ENCODE measurements around the gene CELA3A. TPM values are rescaled to one million over a fixed set of nuclear protein-coding genes. Genes with fewer than 3 reads are reported as not detected.
"Not testable (repeated sequence)": the region's sequence is repeated elsewhere in the genome, so short reads cannot be mapped to it uniquely, and the experiment has no call there.

CELA3A gene
- total and polyA plus RNA-seq, 4 donors: 0.06 to 0.23 TPM; not detected in 2

GRCh38 chr1:21997891-21998623 is 3.4 kb upstream of the CELA3A start:
- H3K27me3 ChIP-seq (ENCODE audit: control insufficient read depth in 4 of 4, insufficient read depth in 4 of 4, low read length in 3 of 4); H3K9ac ChIP-seq (ENCODE audit: low read depth in 1 of 2, low read length in 2 of 2); H3K36me3 ChIP-seq (ENCODE audit: control insufficient read depth in 4 of 4, insufficient read depth in 3 of 4, low read depth in 1 of 4, low read length in 3 of 4); H3K27ac ChIP-seq (ENCODE audit: low read depth in 1 of 2, low read length in 2 of 2); H3K9me3 ChIP-seq (ENCODE audit: control insufficient read depth in 4 of 4, low read length in 3 of 4); DNase-seq (ENCODE audit: low spot score); H3K4me1 ChIP-seq (ENCODE audit: control insufficient read depth in 4 of 4, insufficient read depth in 4 of 4, low read length in 3 of 4); H3K4me3 ChIP-seq (ENCODE audit: low read depth in 1 of 3, low read length in 3 of 3): not testable (repeated sequence)
- 57% methylated on average over 9 of the region's 9 CpGs for WGBS

- DNase-seq (ENCODE audit: low spot score); H3K36me3 ChIP-seq (ENCODE audit: control insufficient read depth in 4 of 4, insufficient read depth in 3 of 4, low read depth in 1 of 4, low read length in 3 of 4); H3K27me3 ChIP-seq (ENCODE audit: control insufficient read depth in 4 of 4, insufficient read depth in 4 of 4, low read length in 3 of 4); H3K4me1 ChIP-seq (ENCODE audit: control insufficient read depth in 4 of 4, insufficient read depth in 4 of 4, low read length in 3 of 4); H3K9ac ChIP-seq (ENCODE audit: low read depth in 1 of 2, low read length in 2 of 2); H3K27ac ChIP-seq (ENCODE audit: low read depth in 1 of 2, low read length in 2 of 2); H3K4me3 ChIP-seq (ENCODE audit: low read depth in 1 of 3, low read length in 3 of 3); H3K9me3 ChIP-seq (ENCODE audit: control insufficient read depth in 4 of 4, low read length in 3 of 4): not testable (repeated sequence)
- 87% methylated on average over 15 of the region's 15 CpGs for WGBS
Measured at GRCh38 chr1:21998624-21999294, 2.7 kb upstream of the CELA3A start.

- 79% methylated on average over 7 of the region's 7 CpGs for WGBS
- not testable (repeated sequence) for H3K9me3 ChIP-seq (ENCODE audit: control insufficient read depth in 4 of 4, low read length in 3 of 4)
Measured at GRCh38 chr1:21999645-22000044, 1.8 kb upstream of the CELA3A start.

GRCh38 chr1:22002461-22002860 is 1.0 kb downstream of the CELA3A start:
- H3K9me3 ChIP-seq (ENCODE audit: control insufficient read depth in 4 of 4, low read length in 3 of 4); H3K27me3 ChIP-seq (ENCODE audit: control insufficient read depth in 4 of 4, insufficient read depth in 4 of 4, low read length in 3 of 4); H3K4me3 ChIP-seq (ENCODE audit: low read depth in 1 of 3, low read length in 3 of 3); H3K4me1 ChIP-seq (ENCODE audit: control insufficient read depth in 4 of 4, insufficient read depth in 4 of 4, low read length in 3 of 4); H3K27ac ChIP-seq (ENCODE audit: low read depth in 1 of 2, low read length in 2 of 2); H3K9ac ChIP-seq (ENCODE audit: low read depth in 1 of 2, low read length in 2 of 2); DNase-seq (ENCODE audit: low spot score); H3K36me3 ChIP-seq (ENCODE audit: control insufficient read depth in 4 of 4, insufficient read depth in 3 of 4, low read depth in 1 of 4, low read length in 3 of 4): not testable (repeated sequence)
- 77% methylated on average over 5 of the region's 5 CpGs for WGBS

More at GRCh38 chr1:21999645-22000044, 1.8 kb upstream of the CELA3A start:
- H3K9ac ChIP-seq (ENCODE audit: low read depth in 1 of 2, low read length in 2 of 2); H3K4me3 ChIP-seq (ENCODE audit: low read depth in 1 of 3, low read length in 3 of 3); H3K27ac ChIP-seq (ENCODE audit: low read depth in 1 of 2, low read length in 2 of 2); H3K36me3 ChIP-seq (ENCODE audit: control insufficient read depth in 4 of 4, insufficient read depth in 3 of 4, low read depth in 1 of 4, low read length in 3 of 4); DNase-seq (ENCODE audit: low spot score); H3K27me3 ChIP-seq (ENCODE audit: control insufficient read depth in 4 of 4, insufficient read depth in 4 of 4, low read length in 3 of 4); H3K4me1 ChIP-seq (ENCODE audit: control insufficient read depth in 4 of 4, insufficient read depth in 4 of 4, low read length in 3 of 4): not testable (repeated sequence)

- H3K27me3 ChIP-seq (ENCODE audit: control insufficient read depth in 4 of 4, insufficient read depth in 4 of 4, low read length in 3 of 4); H3K9me3 ChIP-seq (ENCODE audit: control insufficient read depth in 4 of 4, low read length in 3 of 4); H3K27ac ChIP-seq (ENCODE audit: low read depth in 1 of 2, low read length in 2 of 2); H3K9ac ChIP-seq (ENCODE audit: low read depth in 1 of 2, low read length in 2 of 2); H3K4me1 ChIP-seq (ENCODE audit: control insufficient read depth in 4 of 4, insufficient read depth in 4 of 4, low read length in 3 of 4); H3K36me3 ChIP-seq (ENCODE audit: control insufficient read depth in 4 of 4, insufficient read depth in 3 of 4, low read depth in 1 of 4, low read length in 3 of 4); H3K4me3 ChIP-seq (ENCODE audit: low read depth in 1 of 3, low read length in 3 of 3); DNase-seq (ENCODE audit: low spot score): not testable (repeated sequence)
- WGBS: 88% methylated on average over 8 of the region's 8 CpGs
Measured at GRCh38 chr1:22002875-22003274, 1.4 kb downstream of the CELA3A start.

GRCh38 chr1:22003959-22004358 is 2.5 kb downstream of the CELA3A start:
- 82% methylated on average over 3 of the region's 3 CpGs for WGBS
- not testable (repeated sequence) for H3K9me3 ChIP-seq (ENCODE audit: control insufficient read depth in 4 of 4, low read length in 3 of 4); H3K27ac ChIP-seq (ENCODE audit: low read depth in 1 of 2, low read length in 2 of 2); DNase-seq (ENCODE audit: low spot score); H3K36me3 ChIP-seq (ENCODE audit: control insufficient read depth in 4 of 4, insufficient read depth in 3 of 4, low read depth in 1 of 4, low read length in 3 of 4); H3K4me3 ChIP-seq (ENCODE audit: low read depth in 1 of 3, low read length in 3 of 3); H3K9ac ChIP-seq (ENCODE audit: low read depth in 1 of 2, low read length in 2 of 2); H3K4me1 ChIP-seq (ENCODE audit: control insufficient read depth in 4 of 4, insufficient read depth in 4 of 4, low read length in 3 of 4); H3K27me3 ChIP-seq (ENCODE audit: control insufficient read depth in 4 of 4, insufficient read depth in 4 of 4, low read length in 3 of 4)

Measured in liver (tissue), 9 donors.